PFSK-1 (cell line): ENCODE data around the gene ELOVL2.

ENCODE experiments used
- FOXP2 ChIP-seq: optimal IDR thresholded peaks from 2 replicates; pipeline ENCODE3; 2011; ENCODE audit warnings: borderline replicate concordance, control low read depth, inconsistent platforms; ENCODE audit not compliant: insufficient read depth; ENCODE audit errors: extremely low read length, extremely low read depth
- POLR2AphosphoS5 ChIP-seq: IDR thresholded peaks from 2 replicates; pipeline ENCODE4 v1.6.1; 2012; ENCODE audit warnings: low read depth, mild to moderate bottlenecking, control low read depth, low read length, moderate library complexity
- SIN3A ChIP-seq: IDR thresholded peaks from 2 replicates; pipeline ENCODE4 v1.6.1; 2012; ENCODE audit warnings: mild to moderate bottlenecking, low read length, moderate library complexity, borderline replicate concordance; ENCODE audit not compliant: insufficient read depth
- TAF1 ChIP-seq: IDR thresholded peaks from 2 replicates; pipeline ENCODE4 v1.6.1; 2012; ENCODE audit warnings: low read length, control low read depth, borderline replicate concordance; ENCODE audit not compliant: insufficient read depth
- TF ChIP-seq, protein P1 (sequence below), 2 experiments: IDR thresholded peaks; 2 replicates each; pipeline versions ENCODE4 v1.6.1 to v1.8.0; 2011 to 2012; ENCODE audit warnings: low read depth in 2 of 2, low read length in 2 of 2, control low read depth in 1 of 2, inconsistent platforms in 1 of 2, mild to moderate bottlenecking in 1 of 2, moderate library complexity in 1 of 2; ENCODE audit not compliant: insufficient read depth in 1 of 2

Gene ELOVL2

DNA sequence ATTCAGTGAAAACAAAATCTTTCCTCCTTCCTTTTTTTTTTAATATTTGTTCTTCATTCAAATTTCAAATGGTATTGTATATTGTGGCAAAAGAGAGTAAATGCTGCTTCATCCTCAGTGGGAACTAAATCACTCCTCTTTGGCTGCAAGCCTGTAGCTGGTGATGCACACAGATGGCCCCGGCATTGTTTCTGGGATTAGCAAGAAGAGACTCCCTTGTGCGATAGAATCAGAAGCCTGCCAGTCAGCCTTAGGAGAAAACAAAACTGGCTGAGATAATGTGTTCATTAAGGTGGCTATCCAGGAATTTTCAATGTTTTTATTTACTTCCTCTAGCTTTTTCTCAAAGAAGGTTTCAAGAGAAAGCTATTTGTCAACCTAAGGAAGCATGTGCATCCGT is 20.7 kb upstream of the ELOVL2 start:
- TF ChIP-seq, protein P1, sequence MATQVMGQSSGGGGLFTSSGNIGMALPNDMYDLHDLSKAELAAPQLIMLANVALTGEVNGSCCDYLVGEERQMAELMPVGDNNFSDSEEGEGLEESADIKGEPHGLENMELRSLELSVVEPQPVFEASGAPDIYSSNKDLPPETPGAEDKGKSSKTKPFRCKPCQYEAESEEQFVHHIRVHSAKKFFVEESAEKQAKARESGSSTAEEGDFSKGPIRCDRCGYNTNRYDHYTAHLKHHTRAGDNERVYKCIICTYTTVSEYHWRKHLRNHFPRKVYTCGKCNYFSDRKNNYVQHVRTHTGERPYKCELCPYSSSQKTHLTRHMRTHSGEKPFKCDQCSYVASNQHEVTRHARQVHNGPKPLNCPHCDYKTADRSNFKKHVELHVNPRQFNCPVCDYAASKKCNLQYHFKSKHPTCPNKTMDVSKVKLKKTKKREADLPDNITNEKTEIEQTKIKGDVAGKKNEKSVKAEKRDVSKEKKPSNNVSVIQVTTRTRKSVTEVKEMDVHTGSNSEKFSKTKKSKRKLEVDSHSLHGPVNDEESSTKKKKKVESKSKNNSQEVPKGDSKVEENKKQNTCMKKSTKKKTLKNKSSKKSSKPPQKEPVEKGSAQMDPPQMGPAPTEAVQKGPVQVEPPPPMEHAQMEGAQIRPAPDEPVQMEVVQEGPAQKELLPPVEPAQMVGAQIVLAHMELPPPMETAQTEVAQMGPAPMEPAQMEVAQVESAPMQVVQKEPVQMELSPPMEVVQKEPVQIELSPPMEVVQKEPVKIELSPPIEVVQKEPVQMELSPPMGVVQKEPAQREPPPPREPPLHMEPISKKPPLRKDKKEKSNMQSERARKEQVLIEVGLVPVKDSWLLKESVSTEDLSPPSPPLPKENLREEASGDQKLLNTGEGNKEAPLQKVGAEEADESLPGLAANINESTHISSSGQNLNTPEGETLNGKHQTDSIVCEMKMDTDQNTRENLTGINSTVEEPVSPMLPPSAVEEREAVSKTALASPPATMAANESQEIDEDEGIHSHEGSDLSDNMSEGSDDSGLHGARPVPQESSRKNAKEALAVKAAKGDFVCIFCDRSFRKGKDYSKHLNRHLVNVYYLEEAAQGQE (IDR thresholded peaks at IDR 0.05; ENCODE audit: insufficient read depth in 1 of 2, low read depth in 2 of 2, low read length in 2 of 2), result no peak
- TF ChIP-seq TAF1 (no peak), POLR2AphosphoS5 (no peak), FOXP2 (no peak), SIN3A (no peak)

DNA sequence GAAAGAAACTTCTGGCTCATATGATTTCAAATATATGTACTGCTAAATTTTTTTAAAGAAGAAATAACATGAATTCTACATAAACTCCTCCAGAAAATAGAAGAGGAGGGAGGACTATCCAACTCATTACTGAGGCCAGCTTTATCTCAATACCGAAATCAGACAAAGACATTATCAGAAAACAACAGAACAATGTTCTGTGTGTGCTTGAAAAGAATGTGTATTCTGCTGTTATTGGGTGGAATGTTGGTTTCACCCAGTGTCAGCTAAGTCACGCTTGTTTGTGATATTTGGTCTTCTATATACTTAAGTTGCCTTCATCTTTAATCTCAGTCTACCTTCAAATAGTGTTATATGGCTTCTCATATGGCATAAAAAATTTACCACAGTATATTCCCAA is 18.6 kb upstream of the ELOVL2 start:
- TF ChIP-seq SIN3A (no peak), TAF1 (no peak), FOXP2 (no peak), POLR2AphosphoS5 (no peak)
- TF ChIP-seq, protein P1 (IDR thresholded peaks at IDR 0.05; ENCODE audit: insufficient read depth in 1 of 2, low read depth in 2 of 2, low read length in 2 of 2), result no peak

DNA sequence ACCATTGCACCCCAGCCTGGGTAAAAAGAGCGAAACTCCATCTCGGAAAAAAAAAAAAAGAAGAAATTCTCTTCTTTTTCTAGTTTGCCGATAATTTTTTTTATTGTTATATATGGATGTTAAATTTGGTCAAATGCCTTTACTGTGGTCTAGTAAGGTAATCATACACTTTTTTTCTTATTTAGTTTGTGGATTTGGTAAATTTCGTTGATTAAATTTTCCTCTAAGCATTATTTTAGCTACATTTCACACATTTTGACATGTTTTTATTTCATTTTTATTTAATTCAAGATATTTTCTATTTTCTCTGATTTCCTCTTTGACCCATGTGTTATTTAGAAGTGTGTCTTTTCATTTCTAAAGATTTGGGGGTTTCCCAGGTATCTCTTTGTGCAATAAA is 18.0 kb upstream of the ELOVL2 start:
- no peak for TF ChIP-seq SIN3A
- no peak for TF ChIP-seq POLR2AphosphoS5
- TF ChIP-seq TAF1, result no peak
- TF ChIP-seq, protein P1 (IDR thresholded peaks at IDR 0.05; ENCODE audit: insufficient read depth in 1 of 2, low read depth in 2 of 2, low read length in 2 of 2), result no peak
- TF ChIP-seq FOXP2, result no peak

DNA sequence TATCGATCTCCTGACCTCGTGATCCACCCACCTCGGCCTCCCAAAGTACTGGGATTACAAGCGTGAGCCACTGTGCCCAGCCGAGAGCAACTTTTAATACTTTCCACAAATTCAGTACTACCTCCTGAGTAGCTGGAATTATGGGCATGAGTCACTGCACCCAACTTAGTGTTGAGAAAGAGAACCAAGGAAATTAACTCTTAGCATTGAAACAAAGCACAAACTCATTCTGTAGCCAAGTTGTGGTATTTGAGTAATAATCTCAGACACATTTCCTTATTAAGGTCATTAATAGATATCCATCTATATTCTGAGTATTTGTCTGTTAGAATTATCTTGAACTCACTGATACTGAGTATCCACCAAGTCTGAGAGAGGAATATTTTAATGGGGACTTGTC is 14.3 kb upstream of the ELOVL2 start:
- TF ChIP-seq POLR2AphosphoS5, result no peak
- no peak for TF ChIP-seq SIN3A
- TF ChIP-seq TAF1, result no peak
- TF ChIP-seq, protein P1 (IDR thresholded peaks at IDR 0.05; ENCODE audit: insufficient read depth in 1 of 2, low read depth in 2 of 2, low read length in 2 of 2), result no peak
- no peak for TF ChIP-seq FOXP2

DNA sequence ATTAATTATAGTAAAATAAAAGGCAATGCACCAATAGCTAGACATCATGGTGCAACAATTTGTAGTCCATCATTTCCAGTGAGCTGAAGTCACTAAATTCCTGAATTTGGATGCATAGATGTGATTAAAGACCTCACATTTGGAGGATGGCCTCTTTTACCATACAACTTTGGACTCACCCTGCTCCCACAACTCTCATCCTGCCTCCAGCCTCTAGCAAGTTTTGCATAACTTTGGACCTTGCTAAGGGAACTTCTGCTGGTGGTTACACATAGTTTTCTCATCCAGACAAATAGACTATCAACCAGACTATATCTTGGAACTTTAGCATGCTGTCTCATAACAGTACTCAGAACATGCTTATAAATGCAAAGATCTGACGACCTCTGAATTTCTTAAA is 12.8 kb upstream of the ELOVL2 start:
- no peak for TF ChIP-seq SIN3A
- TF ChIP-seq TAF1, result no peak
- TF ChIP-seq, protein P1 (IDR thresholded peaks at IDR 0.05; ENCODE audit: insufficient read depth in 1 of 2, low read depth in 2 of 2, low read length in 2 of 2), result no peak
- no peak for TF ChIP-seq POLR2AphosphoS5
- TF ChIP-seq FOXP2, result no peak
